K562 (cell line): ENCODE measurements around the gene DPYSL3. TPM values are rescaled to one million over a fixed set of nuclear protein-coding genes. Genes with fewer than 3 reads are reported as not detected.
A peak's percentile ranks its signal among the peaks of the same experiment; 100 is the strongest.

Experiments used
- ATAC-seq: fragments of 200-7000 bp; cut with Tn5 transposase; 3 replicates; pipeline ENCODE4 v1.9.1; 2020; ENCODE audit warnings: moderate library complexity
- BruUV-seq: library from RNA; stranded (reverse); fragments of 400-500 nt; replicated peaks from 2 replicates; lab custom pipeline; 2021; lab: Mats Ljungman, UMichigan
- CTCF ChIA-PET: fragments of 300-600 bp; formaldehyde crosslinking; extraction: SDS; loops from one replicate; lab custom pipeline; 2021; ENCODE audit warnings: low intra/inter-chr PET ratio; lab: Yijun Ruan, JAX
- POLR2A ChIA-PET: fragments of 300-600, 350-650 bp; sonication (Branson Sonifier 250); formaldehyde crosslinking; extraction: SDS; loops from one replicate; lab custom pipeline; 2021; ENCODE audit warnings: antibody characterized with exemption, inconsistent platforms; lab: Yijun Ruan, JAX
- DNase-seq, 4 experiments: peaks; one replicate each; pipeline versions ENCODE4 v3.0.0 to v3.0.0-alpha.2; 2011 to 2018; ENCODE audit warnings: low spot score in 3 of 4, mixed read lengths in 3 of 4; ENCODE audit errors: extremely low read depth in 1 of 4
- FAIRE-seq: peaks from 2 replicates; lab custom pipeline; 2011; peaks lifted over from hg19 to GRCh38; lab: Jason Lieb, UNC
- H2AFZ ChIP-seq: 2 replicates; pipeline ENCODE4 v1.6.0; 2011; ENCODE audit warnings: low read depth, low read length, control low read depth, inconsistent platforms
- H3K27ac ChIP-seq: fragments of 200-600 bp; 3 replicates; pipeline ENCODE4 v1.8.0; 2011; ENCODE audit warnings: low read depth, mild to moderate bottlenecking, control low read depth, inconsistent platforms, low read length, moderate library complexity, mixed read lengths; ENCODE audit errors: extremely low read depth
- H3K27me3 ChIP-seq, 2 experiments: fragments of 300-600 bp in 1 of 2; 2 replicates in 1 of 2; 3 replicates in 1 of 2; pipeline versions ENCODE4 v1.6.0 to v1.8.0; 2011; ENCODE audit warnings: inconsistent platforms in 2 of 2, low read length in 2 of 2, mild to moderate bottlenecking in 1 of 2, mixed read lengths in 1 of 2, moderate library complexity in 1 of 2; ENCODE audit not compliant: control insufficient read depth in 2 of 2, insufficient read depth in 2 of 2
- H3K36me3 ChIP-seq: fragments of 300-600 bp; 3 replicates; pipeline ENCODE4 v1.8.0; 2011; ENCODE audit warnings: mild to moderate bottlenecking, low read length, inconsistent platforms; ENCODE audit not compliant: control insufficient read depth, insufficient read depth
- H3K4me1 ChIP-seq, 2 experiments: fragments of 200-600 bp in 1 of 2; replicated peaks in 1 of 2; 2 replicates in 1 of 2; 3 replicates in 1 of 2; pipeline versions ENCODE4 v1.5.1 to v1.8.0; 2011; ENCODE audit warnings: inconsistent platforms in 2 of 2, low read length in 2 of 2, mild to moderate bottlenecking in 1 of 2, mixed read lengths in 1 of 2, moderate library complexity in 1 of 2; ENCODE audit not compliant: control insufficient read depth in 2 of 2, insufficient read depth in 2 of 2
- H3K4me2 ChIP-seq: 2 replicates; pipeline ENCODE4 v1.6.1; 2011; ENCODE audit warnings: low read length, control low read depth, inconsistent platforms, mixed read lengths; ENCODE audit not compliant: insufficient read depth
- H3K4me3 ChIP-seq: fragments of 200-600 bp; sonication (generic), shearing (Covaris generic); 2 replicates; pipeline ENCODE4 v1.5.1; 2016; ENCODE audit warnings: control low read depth, inconsistent platforms
- H3K79me2 ChIP-seq: fragments of 200-600 bp; 3 replicates; pipeline ENCODE4 v1.8.0; 2011; ENCODE audit warnings: low read length, inconsistent platforms; ENCODE audit not compliant: control insufficient read depth, insufficient read depth
- H3K9ac ChIP-seq, 2 experiments: 2 replicates each; pipeline versions ENCODE4 v1.6.0 to v1.6.1; 2011; ENCODE audit warnings: low read depth in 2 of 2, low read length in 2 of 2, control low read depth in 1 of 2, inconsistent platforms in 1 of 2, mild to moderate bottlenecking in 1 of 2, mixed read lengths in 1 of 2; ENCODE audit not compliant: insufficient read depth in 1 of 2
- H3K9me1 ChIP-seq: one replicate; pipeline ENCODE4 v1.6.0; 2011; ENCODE audit warnings: inconsistent platforms, mild to moderate bottlenecking, low read length, moderate library complexity; ENCODE audit not compliant: control insufficient read depth, insufficient read depth
- H3K9me3 ChIP-seq: replicated peaks from 2 replicates; pipeline ENCODE4 v1.5.1; 2011; ENCODE audit warnings: low read depth, low read length, inconsistent platforms; ENCODE audit not compliant: control insufficient read depth, insufficient read depth
- H4K20me1 ChIP-seq: replicated peaks from 2 replicates; pipeline ENCODE4 v1.6.1; 2011; ENCODE audit warnings: low read length, inconsistent platforms, mixed read lengths; ENCODE audit not compliant: control insufficient read depth, insufficient read depth
- CAMTA2 ChIP-seq: fragments of 250-450 bp; sonication (Bioruptor Pico); conservative IDR thresholded peaks from 2 replicates; pipeline ENCODE4 v1.5.1; 2022
- CUX1 ChIP-seq: fragments of 200-800 bp; sonication (Bioruptor generic); IDR thresholded peaks from 2 replicates; pipeline ENCODE4 v1.6.1; 2016; ENCODE audit warnings: missing genetic modification characterization, missing compliant biosample characterization
- E2F4 ChIP-seq: sonication (generic); formaldehyde crosslinking; IDR thresholded peaks from 2 replicates; pipeline ENCODE4 v1.8.0; 2022; ENCODE audit warnings: mild to moderate bottlenecking, low read depth, missing genetic modification reagents
- E2F8 ChIP-seq: fragments of 450-650 bp; IDR thresholded peaks from 2 replicates; pipeline ENCODE4 v1.7.1; 2018; ENCODE audit warnings: mild to moderate bottlenecking, low read depth; ENCODE audit not compliant: partially characterized antibody
- MCM2 ChIP-seq: fragments of 450-650 bp; IDR thresholded peaks from 2 replicates; pipeline ENCODE4 v1.6.1; 2017; ENCODE audit warnings: low read depth, mild to moderate bottlenecking
- NR1H2 ChIP-seq: sonication (generic); formaldehyde crosslinking; IDR thresholded peaks from 2 replicates; pipeline ENCODE4 v1.4.0; 2020; ENCODE audit warnings: mild to moderate bottlenecking, missing genetic modification reagents
- RBM34 ChIP-seq: fragments of 200-400 bp; formaldehyde crosslinking; IDR thresholded peaks from 2 replicates; pipeline ENCODE4 v1.6.1; 2018; ENCODE audit warnings: low read length, borderline replicate concordance; ENCODE audit not compliant: insufficient read depth
- TFE3 ChIP-seq: fragments of 450-650 bp; formaldehyde crosslinking; IDR thresholded peaks from 2 replicates; pipeline ENCODE4 v1.4.0; 2020; ENCODE audit warnings: mild to moderate bottlenecking, mixed read lengths
- U2AF2 ChIP-seq: fragments of 200-400 bp; formaldehyde crosslinking; optimal IDR thresholded peaks from 2 replicates; pipeline ENCODE3; 2017; ENCODE audit warnings: low read depth, mild to moderate bottlenecking, low read length
- ZNF274 ChIP-seq: IDR thresholded peaks from 2 replicates; pipeline ENCODE4 v1.6.1; 2011; ENCODE audit warnings: low read depth, mild to moderate bottlenecking, low read length, moderate library complexity, borderline replicate concordance
- ZNF551 ChIP-seq: fragments of 250-450 bp; sonication (Bioruptor Pico); IDR thresholded peaks from 2 replicates; pipeline ENCODE4 v1.5.0; 2021; ENCODE audit warnings: mild to moderate bottlenecking, moderate library complexity
- ZNF696 ChIP-seq: fragments of 250-450 bp; sonication (Bioruptor Pico); conservative IDR thresholded peaks from 2 replicates; pipeline ENCODE4 v1.4.0; 2020; ENCODE audit warnings: mild to moderate bottlenecking, moderate library complexity
- WGBS: fragments of 100-300 bp; shearing (Covaris generic); methylation state at CpG from one replicate; pipeline ENCODE4 v1.1.6; 2016; ENCODE audit warnings: low coverage, mixed read lengths; ENCODE audit not compliant: insufficient coverage; ENCODE audit errors: missing lambda C conversion rate; 5-methylcytosine and 5-hydroxymethylcytosine counted together
- in situ Hi-C: fragments of 300-500 bp; cut with MboI; formaldehyde crosslinking; loops from 4 replicates; pipeline ENCODE4 v1.15.0; 2018; ENCODE audit warnings: inconsistent platforms, mixed read lengths
- intact Hi-C: fragments of 100-400 bp; cut with micrococcal nuclease; formaldehyde crosslinking; loops from 2 replicates; pipeline ENCODE4 v1.14.2; 2022
- polyA plus RNA-seq, 8 experiments: library from polyadenylated mRNA; depleted of rRNA in 4 of 8; stranded (reverse) in 5 of 8; unstranded in 3 of 8; fragments of >200 nt; fragmentation: Nextera tagmentation in 2 of 8; fragmentation: Illumina TruSeq in 1 of 8; extraction: Ambion mirVana in 2 of 8; extraction: Trizol in 1 of 8; gene quantifications; 2 replicates each; pipeline versions ENCODE4 v1.2.1 to v1.2.3, GENCODE V29; 2011 to 2014; ENCODE audit warnings: inconsistent platforms in 1 of 8, missing spikeins in 1 of 8
- total RNA-seq, 7 experiments: library from RNA; depleted of rRNA in 6 of 7; stranded (reverse); fragments of >200 nt in 6 of 7; fragmentation: Illumina TruSeq in 2 of 7; extraction: Trizol in 2 of 7; gene quantifications; 2 replicates each; pipeline versions ENCODE4 v1.2.1 to v1.2.3, GENCODE V29; 2011 to 2021; ENCODE audit warnings: low replicate concordance in 1 of 7

DPYSL3 gene
- total and polyA plus RNA-seq, 9 of the 15 experiments (the other 6 are each of a cell fraction or from before 2014, with no cell fraction given), result 0.07 to 0.55 TPM; not detected in 7

- Histone ChIP-seq H3K4me1 (no peaks in the 10 kb centered on the region), H3K9ac (no peak overlapping the region), H3K9me1 (no peaks in the 10 kb centered on the region), H3K36me3 (no peaks in the 10 kb centered on the region), H3K79me2 (no peaks in the 10 kb centered on the region), H3K4me2 (no peak overlapping the region), H2AFZ (no peak overlapping the region), H3K27me3 (no peaks in the 10 kb centered on the region), H3K4me3 (no peak overlapping the region), H3K9me3 (no peaks in the 10 kb centered on the region), H3K27ac (no peak overlapping the region), H4K20me1 (no peaks in the 10 kb centered on the region)
- intact Hi-C loops, result loop anchor here (5.0 kb wide), 1 partner anchor 1618 kb away; no protein-coding TSS in a partner anchor
- FAIRE-seq (no peak), ATAC-seq (no peak), DNase-seq (peak in 1 of 4 experiments; percentile 5)
- ChIA-PET POLR2A (no interaction called here), CTCF (no interaction called here)
- in situ Hi-C loops, result no loop called here
- no TSS peak for BruUV-seq
- WGBS, result 0% methylated on average over 5 of the region's 5 CpGs
- TF ChIP-seq TFE3 (CRISPR knock-in tag), result no peak
- TF ChIP-seq E2F8, result no peak
- no peak for TF ChIP-seq U2AF2
- no peak for TF ChIP-seq RBM34
- TF ChIP-seq ZNF696 (CRISPR knock-in tag), result no peak
- TF ChIP-seq ZNF551 (CRISPR knock-in tag), result no peak
- no peak for TF ChIP-seq E2F4
- TF ChIP-seq NR1H2 (CRISPR knock-in tag), result no peak
- TF ChIP-seq MCM2, result no peak
- TF ChIP-seq ZNF274, result no peak
- TF ChIP-seq CAMTA2 (CRISPR knock-in tag), result no peak
- no peak for TF ChIP-seq CUX1 (CRISPR knock-in tag)
Measured at GRCh38 chr5:147464211-147464610, 45.7 kb downstream of the DPYSL3 start.
